Measurements from ENCODE around the gene HOXB5.

HOXB5 gene

DNA sequence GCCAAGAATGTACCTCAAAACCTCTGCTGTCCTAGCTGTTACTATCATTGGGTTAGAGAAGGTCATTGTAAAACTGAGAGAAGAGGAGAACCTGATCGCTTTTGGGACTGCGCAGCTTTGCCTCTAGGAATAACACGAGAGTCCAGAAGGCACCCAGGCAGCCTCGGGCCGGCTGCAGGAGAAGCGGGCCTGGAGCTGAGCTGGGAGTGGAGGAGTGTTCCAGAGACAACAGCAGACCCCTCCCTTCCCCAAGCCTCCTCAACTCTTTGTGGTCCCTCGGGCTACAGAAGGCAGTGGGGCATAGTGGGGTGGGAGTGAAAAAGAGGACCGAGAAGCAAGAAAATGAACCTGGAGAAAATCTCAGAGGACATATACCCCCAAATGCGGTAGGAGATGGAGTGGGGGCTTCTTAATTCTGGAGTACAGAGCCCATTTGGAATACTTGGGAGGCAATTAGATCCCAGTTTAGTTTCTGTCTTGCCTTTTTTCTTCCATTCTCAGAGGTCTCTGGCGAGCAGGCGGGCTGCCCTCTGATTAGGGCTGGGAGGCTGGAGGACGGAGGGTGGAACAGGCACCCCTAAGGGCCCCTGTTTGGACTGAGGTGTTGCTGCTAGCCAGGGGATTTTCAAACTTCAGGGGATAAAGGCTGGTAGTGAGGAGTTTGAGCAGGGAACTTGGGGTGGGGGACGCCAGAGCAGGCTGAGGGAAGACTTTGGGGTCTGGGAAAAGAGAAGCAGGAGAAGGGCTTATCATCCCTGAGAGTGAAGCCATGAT is 35.3 kb downstream of the HOXB5 start:
- Histone ChIP-seq H3K4me2 (ENCODE audit: low read length) (no peak overlapping the region), H3K79me2 (no peaks in the 10 kb centered on the region), H2AFZ (no peak overlapping the region), H3K4me1 (no peaks in the 10 kb centered on the region), H3K4me3 (ENCODE audit: low read depth, low read length) (no peak overlapping the region), H3K9ac (no peak overlapping the region), H3K36me3 (ENCODE audit: control insufficient read depth, insufficient read depth, low read length) (no peaks in the 10 kb centered on the region), H3K27ac (no peak overlapping the region), H3K27me3 (ENCODE audit: control insufficient read depth, insufficient read depth, low read length) (no peaks in the 10 kb centered on the region), H3K9me3 (ENCODE audit: control insufficient read depth, low read length) (no peaks in the 10 kb centered on the region)
- TF ChIP-seq CTCF (IDR thresholded peaks at IDR 0.05), result no peak

DNA sequence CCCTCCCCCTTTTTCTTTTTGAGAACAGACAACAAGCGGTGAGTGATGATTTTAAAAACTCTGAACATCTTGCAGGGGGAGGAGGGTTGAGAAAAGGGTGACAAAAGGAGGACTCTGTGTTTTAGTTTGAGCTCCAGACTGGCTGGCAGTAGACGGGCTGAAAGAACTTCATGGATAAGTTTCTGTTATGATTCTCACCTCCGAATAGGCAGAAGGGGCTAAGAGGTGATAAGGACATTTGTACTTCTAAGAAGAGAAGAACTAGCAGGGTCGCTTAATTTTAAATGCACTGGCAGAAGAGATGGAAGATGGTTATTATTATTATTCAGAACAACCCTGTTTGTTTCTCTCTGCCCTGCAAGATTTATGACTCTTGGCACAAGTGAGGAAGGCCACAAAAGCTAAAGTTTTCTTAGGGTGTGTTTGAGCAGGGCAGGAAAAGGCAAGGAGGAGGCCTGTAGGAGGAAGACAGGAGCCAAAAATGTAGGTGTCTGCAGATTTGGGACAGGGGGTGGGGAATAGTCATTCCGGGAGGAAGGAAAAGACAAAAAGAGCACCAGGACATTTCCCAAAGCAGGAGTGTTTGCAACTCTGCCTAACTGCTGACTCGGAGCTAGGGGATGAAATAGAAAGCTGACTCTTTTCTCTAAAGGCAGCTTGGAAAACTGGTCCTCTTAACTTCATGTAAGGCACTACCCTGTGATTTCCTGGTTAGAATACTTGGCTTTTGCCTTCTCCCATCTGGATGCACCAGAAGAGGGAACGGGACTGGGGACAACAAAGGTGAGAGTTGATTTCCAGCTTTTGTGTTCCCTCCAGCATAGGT is 36.8 kb downstream of the HOXB5 start:
- H3K9ac ChIP-seq, result no peak overlapping the region
- no peaks in the 10 kb centered on the region for H3K36me3 ChIP-seq (ENCODE audit: control insufficient read depth, insufficient read depth, low read length)
- no peak overlapping the region for H3K4me3 ChIP-seq (ENCODE audit: low read depth, low read length)
- no peaks in the 10 kb centered on the region for H3K79me2 ChIP-seq
- H3K27ac ChIP-seq, result no peak overlapping the region
- TF ChIP-seq CTCF (IDR thresholded peaks at IDR 0.05), result no peak
- no peaks in the 10 kb centered on the region for H3K4me1 ChIP-seq
- H3K4me2 ChIP-seq (ENCODE audit: low read length), result peak overlapping the region; percentile 40
- H3K9me3 ChIP-seq (ENCODE audit: control insufficient read depth, low read length), result no peaks in the 10 kb centered on the region
- no peaks in the 10 kb centered on the region for H3K27me3 ChIP-seq (ENCODE audit: control insufficient read depth, insufficient read depth, low read length)
- no peak overlapping the region for H2AFZ ChIP-seq

DNA sequence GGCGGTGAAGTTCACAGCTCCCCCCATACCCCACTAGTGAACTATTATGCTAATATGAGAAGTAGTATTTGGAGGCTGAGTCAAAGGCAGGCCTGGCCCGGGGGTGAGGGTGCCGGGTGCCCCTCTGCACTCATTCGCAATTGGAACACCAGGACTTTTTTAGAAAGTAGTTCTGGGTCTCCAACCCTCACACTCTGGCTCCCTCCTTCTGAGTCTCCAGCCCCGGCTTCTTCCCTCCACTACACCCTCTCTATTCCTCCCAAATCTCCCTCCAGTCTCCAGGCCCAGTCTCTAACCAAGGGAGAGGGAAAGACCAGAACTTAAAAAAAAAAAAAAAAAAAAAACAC is 37.4 kb downstream of the HOXB5 start:
- peak overlapping the region; percentile 53 for H3K4me2 ChIP-seq (ENCODE audit: low read length)
- no peaks in the 10 kb centered on the region for H3K4me1 ChIP-seq
- no peaks in the 10 kb centered on the region for H3K27me3 ChIP-seq (ENCODE audit: control insufficient read depth, insufficient read depth, low read length)
- H3K79me2 ChIP-seq, result no peaks in the 10 kb centered on the region
- TF ChIP-seq CTCF (IDR thresholded peaks at IDR 0.05), result no peak
- no peak overlapping the region for H3K9ac ChIP-seq
- no peaks in the 10 kb centered on the region for H3K9me3 ChIP-seq (ENCODE audit: control insufficient read depth, low read length)
- no peak overlapping the region for H3K27ac ChIP-seq
- no peak overlapping the region for H2AFZ ChIP-seq
- peak overlapping the region; percentile 19 for H3K4me3 ChIP-seq (ENCODE audit: low read depth, low read length)
- no peaks in the 10 kb centered on the region for H3K36me3 ChIP-seq (ENCODE audit: control insufficient read depth, insufficient read depth, low read length)

DNA sequence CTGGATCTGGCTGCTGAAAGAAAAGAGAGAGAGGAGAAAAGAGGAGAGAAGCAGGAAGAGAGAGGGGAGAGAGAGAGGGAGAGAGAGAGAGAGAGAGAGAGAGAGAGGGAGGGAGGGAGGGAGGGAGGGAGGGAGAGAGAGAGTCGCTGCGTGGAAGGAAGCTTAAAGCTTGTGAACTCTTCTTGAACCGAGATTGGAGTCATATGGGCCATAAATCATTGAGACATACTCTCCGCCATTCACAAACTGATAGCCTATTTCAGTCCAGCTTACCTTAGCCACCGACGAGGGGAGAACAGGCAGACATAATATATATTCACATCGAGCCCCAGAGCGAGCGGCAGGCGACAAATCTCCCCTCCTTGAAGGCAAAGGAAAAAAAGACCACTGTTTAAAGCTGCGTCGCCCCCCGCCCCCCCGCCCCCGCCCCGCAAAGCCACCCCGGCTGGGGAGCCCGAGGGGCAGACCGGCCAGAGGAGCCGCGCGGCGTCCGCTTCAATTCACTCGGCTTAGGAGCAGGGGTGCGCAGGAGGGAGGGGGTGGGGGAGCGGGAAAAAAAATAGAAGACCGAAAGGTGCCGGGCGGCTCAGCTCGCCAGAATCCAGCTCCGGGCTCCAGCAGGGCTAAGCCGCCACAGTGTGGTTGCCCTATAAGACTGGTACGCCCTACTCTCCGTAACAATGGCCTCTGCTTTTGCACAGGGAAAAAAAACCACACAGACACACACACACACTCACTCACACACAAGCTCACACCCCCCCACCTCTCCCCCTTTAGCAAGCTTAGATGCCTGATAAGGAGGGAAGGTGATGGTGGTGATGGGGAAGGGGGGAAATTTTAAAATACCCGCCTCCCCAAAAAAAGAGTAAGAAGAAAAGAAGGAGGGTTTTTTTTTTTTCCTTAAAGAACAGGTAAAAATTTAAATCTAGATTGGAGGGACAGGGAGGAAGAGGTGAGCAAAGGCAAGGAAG is 38.0 kb downstream of the HOXB5 start:
- Histone ChIP-seq H3K27me3 (ENCODE audit: control insufficient read depth, insufficient read depth, low read length) (no peaks in the 10 kb centered on the region), H3K9ac (no peak overlapping the region), H2AFZ (no peak overlapping the region), H3K4me3 (ENCODE audit: low read depth, low read length) (peak overlapping the region; percentile 71), H3K79me2 (no peaks in the 10 kb centered on the region), H3K4me2 (ENCODE audit: low read length) (peak overlapping the region; percentile 82), H3K27ac (no peak overlapping the region), H3K36me3 (ENCODE audit: control insufficient read depth, insufficient read depth, low read length) (no peaks in the 10 kb centered on the region), H3K4me1 (no peaks in the 10 kb centered on the region), H3K9me3 (ENCODE audit: control insufficient read depth, low read length) (no peaks in the 10 kb centered on the region)
- TF ChIP-seq CTCF (IDR thresholded peaks at IDR 0.05), result no peak

Measured in parathyroid adenoma (tissue), 2 donors.